NCI-H774 (cell line): ENCODE results near the gene PUS7L.
"Not testable (repeated sequence)": the region's sequence is repeated elsewhere in the genome, so short reads cannot be mapped to it uniquely, and the experiment has no call there.

ENCODE experiments used
- DNase-seq: peaks from one replicate; lab custom pipeline; 2025; lab: John Stamatoyannopoulos, UW

Gene PUS7L

DNA sequence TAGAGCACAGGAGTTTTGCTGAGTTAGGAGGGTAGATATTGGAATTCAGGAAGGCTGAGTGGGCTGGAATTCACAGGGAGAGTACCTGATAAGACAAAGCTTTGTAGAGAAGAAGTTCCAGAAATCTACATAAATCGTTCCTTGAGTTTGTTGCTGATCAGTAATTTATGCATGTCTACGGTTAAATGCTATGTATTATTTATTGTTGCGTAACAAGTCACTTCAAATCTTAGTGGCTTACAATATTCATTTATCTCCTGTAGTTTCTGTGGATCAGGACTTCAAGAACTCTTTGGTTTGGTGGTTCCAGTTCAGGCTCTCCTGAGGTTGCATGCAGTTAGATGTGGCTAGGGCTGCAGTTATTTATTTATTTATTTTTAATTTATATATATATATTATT is 7.8 kb downstream of the PUS7L start:
- no peak for DNase-seq

GRCh38 chr12:43749016-43749415 is 9.6 kb downstream of the PUS7L start:
- no peak for DNase-seq

- DNase-seq = no peak
These were observed 13.8 kb downstream of the PUS7L start for GRCh38 chr12:43744826-43745225.

GRCh38 chr12:43742106-43742505 is 16.5 kb downstream of the PUS7L start:
- DNase-seq = no peak

DNA sequence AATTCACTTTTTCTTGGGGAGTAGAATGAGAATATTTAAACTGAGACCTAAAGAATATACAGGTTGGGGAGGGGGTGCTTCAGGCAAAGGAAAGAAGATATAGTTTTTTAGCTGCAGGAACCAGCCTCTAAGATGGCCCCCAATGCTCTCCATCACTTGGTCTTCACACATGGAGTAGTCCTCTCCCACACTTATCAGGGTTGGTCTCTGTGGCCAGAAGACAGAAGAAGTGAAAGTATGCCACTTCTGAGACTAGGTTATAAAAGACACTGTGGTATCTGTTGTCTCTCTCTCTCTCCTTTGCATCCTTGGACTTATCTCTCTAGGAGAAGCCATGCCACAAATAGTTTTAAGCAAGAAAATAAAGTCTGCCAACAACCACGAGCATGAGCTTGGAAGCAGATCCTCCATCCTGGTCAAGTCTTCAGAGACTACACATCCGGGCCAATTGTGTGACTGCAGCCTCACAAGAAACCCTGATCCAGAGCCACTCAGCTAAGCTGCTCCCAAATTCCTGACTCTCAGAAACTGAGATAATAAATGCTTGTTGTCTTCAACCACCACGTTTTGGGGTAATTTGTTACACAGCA is 18.0 kb downstream of the PUS7L start:
- DNase-seq = no peak

- no peak for DNase-seq
These were observed 20.9 kb downstream of the PUS7L start for GRCh38 chr12:43737646-43738045.

DNA sequence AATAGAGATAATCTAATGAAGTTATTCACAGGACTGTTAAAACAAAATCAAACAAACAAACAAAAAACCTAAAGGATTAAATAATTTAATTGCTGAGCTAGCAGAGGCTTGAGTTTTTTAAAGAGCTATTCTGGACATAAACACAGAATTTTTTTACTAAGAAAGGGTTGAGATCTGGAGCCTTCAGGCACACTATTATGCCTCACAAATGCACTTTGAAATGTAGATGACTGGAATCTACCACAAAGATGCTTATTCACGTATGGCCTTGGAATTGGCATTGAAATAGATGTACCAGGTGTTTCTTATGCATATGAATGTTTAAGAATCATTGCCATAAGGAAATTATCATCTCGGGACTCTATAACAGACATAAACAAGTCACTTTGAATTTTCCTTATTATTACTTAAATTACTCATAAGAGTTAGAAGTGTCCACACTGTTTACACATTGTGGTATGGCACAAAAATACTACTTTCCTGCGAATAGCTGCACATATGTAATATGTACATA is 21.6 kb downstream of the PUS7L start:
- no peak for DNase-seq

DNA sequence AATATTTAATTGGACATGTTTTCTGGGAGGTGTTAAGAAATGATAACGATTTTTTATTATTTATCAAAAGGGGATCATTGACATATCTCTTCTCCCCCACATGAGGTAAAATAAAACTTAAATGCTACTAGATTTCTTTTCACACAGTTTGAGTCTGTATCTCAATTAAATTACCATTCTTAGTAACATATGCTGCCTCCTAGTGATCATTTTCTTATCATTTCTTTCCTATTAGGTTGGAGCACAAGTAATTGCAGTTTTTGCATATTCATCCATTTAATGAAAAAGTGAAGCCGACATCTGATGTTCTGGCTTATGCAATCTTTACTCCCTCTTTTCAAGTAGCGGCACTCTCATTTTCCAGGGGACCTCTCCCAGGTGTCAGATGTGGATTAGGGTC is 24.9 kb downstream of the PUS7L start:
- DNase-seq = no peak

DNA sequence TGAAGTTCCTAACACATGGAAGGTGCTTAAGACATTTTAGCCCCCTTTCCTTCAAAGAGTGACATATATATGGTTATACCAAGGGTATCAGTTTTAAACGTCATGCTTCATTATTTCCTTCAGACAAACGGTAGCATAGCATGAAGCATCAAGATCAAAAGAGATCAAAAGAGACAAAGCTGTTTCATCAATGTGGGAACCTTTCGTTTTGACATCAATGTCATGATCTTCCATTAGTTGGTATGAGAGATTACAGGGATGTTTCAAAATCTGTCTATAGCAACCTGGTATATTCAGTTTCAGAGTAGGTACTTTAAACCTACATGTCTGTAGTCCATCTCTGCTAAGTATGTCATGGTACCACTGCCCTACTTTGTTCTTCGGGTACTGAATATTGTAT is 28.3 kb downstream of the PUS7L start:
- DNase-seq = no peak

DNA sequence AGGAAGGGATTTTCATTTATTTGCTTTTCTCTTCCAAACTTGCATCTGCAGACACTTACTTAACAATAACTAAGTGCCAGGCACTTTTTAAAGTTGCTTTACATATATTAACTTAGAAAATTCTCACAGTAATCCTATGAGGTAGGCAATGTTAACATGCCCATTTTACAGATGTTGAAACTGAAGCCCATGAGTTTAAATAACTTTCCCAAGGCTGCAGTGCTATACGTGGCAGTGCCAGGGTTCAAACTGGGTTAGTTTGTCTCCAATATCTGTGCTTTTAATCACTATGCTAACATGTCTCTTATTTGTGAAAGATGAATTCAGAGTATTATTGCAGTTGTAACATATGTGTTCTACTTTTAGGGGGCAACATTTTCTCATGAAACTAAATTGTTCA is 29.9 kb downstream of the PUS7L start:
- DNase-seq = no peak

- no peak for DNase-seq
These were observed 30.5 kb downstream of the PUS7L start for GRCh38 chr12:43728117-43728516.

DNA sequence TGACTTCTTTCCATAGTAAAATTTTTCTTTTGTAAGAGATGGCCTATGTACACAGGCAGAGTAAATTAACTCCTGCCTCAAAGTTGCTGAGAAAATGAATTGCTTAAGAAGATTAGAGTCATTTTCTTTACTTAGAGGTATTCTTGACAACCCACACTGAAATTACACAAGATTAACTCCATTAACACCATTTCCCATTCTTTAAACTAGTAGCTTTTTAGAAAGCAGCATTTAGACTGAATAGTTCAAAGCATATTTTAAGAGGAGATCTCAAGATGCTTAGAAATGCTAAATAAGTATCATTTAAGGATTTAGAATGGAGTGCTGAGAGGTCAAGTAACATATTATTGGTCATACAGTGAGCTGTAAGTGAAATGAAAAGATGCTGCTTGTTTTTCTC is 35.5 kb downstream of the PUS7L start:
- DNase-seq = no peak

DNA sequence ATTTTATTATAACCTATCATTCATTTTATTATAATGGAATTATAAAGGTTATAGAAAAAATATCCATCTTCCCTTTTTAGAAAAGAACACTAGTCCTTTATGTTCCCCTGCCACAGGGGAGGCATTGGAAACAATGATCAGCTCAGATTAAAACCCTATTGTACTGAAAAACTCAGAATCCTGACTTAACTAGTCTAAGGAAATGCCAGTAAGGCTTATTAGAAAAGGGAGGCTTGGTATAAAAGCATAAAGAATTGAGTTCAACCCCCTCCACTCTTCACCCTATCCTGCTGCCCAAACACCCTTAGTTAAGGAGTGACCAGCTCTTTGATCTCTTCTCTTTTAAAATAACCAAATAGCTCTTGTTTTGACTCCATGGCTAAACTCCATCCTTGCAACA is 36.0 kb downstream of the PUS7L start:
- DNase-seq = no peak

DNA sequence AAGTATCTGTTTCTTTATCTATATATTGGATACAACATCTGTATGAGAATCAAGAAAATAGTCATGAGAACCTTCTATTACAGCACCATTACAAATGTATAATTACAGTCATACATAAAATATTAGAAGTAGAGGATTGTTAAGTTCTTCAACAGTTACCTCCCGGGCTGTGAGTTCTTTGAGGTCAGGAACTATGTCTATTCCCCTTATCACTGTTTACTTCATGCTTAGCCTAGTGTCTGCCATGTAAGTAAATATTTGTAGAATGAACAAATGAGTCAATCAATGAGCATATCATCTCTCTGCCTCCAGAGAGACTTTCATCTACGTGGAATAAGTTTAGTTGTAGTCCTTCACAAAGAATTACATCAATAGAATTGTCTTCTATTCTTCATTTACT is 47.2 kb downstream of the PUS7L start:
- DNase-seq = no peak

DNA sequence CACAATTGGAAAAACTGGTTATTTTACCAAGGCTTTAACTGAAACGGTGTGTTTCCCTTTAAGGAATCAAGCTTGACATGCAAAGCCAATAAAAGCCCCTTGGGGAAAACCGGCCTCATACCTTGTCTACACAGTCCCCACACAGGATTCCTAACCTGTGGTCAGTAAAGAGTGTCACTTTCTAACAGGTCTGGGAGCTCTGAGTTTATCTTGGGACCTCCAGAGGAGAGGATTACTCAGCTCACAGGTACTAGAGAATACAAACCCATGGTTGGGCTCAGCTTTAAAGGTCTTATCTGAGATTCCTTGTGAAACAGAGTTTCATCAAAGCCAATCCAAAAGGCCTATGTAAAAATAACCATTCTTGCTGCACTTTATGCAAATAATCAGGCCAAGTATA is 54.8 kb downstream of the PUS7L start:
- not testable (repeated sequence) for DNase-seq

- not testable (repeated sequence) for DNase-seq
These were observed 57.4 kb downstream of the PUS7L start for GRCh38 chr12:43701194-43701593.

DNA sequence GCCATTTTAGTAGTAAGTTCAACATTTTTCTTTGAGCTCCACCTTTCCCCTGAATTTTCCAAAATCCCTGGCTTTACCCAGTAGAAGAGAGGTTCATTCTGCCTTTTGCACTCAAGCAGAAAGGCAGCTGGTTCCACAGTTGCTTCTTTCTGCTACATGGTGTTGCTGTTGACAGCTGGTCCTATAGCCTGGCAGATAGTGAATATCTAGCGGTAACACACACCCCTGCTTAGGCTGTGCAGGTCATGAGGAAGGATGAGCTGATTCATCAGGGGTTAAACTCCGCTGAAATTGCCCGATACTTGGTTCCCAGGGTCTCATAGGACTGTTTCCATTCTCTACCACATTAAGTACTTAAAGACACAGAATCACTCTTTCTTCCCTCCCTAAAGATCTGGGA is 62.4 kb downstream of the PUS7L start:
- no peak for DNase-seq

DNA sequence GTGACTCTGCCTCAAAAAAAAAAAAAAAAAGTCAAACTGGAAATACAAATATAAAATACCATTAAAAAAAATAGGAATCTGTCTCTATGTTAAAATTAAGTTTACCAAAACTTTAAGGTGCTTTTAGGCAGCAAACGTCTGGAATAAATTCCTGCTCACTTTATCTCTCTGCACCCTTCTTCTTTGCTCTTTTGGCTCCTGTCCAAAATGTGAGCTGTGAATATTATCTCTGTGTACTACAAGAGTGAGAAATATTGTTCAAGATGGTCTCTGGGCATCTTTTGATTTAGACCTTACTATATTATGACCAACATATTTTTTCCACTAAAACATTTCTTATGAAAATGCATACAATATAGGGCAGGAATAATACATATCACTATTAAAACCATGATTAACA is 63.7 kb downstream of the PUS7L start:
- DNase-seq = no peak

DNA sequence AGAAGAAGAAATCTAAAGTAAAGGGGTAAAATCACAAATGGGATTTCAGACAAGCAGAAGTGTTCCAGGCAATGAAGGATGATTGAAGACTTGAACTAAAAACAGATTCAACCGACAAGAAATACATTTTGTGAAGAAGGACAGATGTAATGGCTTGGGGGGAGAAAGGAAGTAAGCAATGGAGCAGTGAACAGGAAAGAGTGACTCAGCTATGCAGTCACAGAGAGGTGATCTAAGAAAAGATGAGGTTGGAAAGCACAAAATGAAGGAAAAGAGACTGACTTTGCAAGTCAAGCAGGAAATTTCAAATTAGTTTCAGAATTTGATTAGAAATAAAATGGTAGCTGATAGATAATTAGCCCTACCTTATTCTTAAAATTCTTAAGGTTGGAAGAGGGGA is 66.5 kb downstream of the PUS7L start:
- DNase-seq = no peak

- DNase-seq = not testable (repeated sequence)
These were observed 73.1 kb downstream of the PUS7L start for GRCh38 chr12:43685491-43685890.

GRCh38 chr12:43676183-43676813 is 82.3 kb downstream of the PUS7L start:
- no peak for DNase-seq

DNA sequence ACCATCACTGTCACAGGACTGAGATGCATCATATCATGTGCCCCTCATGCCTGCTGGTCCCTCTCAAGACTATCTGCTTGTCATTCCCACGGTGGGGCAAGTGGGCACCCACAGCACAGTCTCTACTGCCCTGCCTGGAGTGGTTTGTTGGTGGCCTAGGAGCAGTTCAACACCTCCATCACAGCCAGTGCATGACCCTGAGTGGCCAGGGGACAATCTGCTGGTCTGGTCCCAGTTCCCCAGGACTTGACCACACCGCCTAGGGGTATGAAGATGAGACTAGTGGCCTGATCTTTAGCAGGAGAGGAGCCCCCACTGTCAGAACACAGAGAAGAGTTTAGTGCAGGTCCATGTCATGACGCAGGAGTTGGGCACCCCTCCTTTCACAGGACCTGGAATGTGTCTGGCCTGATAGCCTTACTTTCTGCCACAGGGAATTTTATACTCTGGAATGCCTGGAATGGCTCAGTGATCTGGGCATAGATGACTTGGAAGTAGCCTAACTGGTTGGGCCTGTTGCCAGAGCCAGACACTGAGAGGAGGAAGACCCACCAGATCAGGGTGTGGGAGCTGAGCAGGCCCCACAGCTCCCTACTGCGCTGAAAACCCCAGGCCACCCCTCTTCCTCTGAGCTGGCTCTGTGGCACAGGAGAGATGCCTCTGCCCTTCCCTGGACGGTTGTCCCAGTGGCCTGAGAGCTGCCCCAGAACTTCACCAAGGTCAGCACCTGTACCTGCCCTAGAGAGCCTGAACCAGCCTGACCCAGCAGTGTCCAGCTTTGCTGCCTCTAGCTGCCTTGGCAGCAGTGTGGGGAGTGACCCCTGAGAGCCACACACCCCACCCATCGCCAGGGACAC is 83.3 kb downstream of the PUS7L start:
- no peak for DNase-seq

DNA sequence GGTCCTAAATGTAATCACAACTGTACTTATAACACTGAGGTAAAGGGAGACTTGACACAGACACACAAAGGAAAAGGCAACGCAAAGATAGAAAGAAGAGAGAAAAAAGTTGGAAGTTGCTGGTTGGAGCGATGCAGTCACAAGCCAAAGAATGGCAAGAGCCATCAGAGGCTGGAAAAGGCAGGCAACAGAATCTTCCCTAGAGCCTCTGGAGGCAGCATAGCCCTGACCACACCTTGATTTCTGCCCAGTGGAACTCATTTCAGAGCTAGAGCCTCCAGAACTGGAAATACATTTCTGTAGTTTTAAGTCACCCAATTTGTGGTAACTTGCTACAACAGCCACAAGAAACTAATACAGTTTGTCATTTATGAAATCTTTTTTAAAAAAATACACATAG is 89.2 kb downstream of the PUS7L start:
- DNase-seq = no peak
